T-helper 1 cell treated with Interleukin-12 subunit alpha and Interleukin-12 subunit beta and Interleukin-4 antibody, amounts not matched to agents 30 ng/mL and 1 ng/mL, for 36 hours (primary cell): ENCODE data around the gene TMEM41B. TPM values are rescaled to one million over a fixed set of nuclear protein-coding genes. Genes with fewer than 3 reads are reported as not detected.
"Not testable (repeated sequence)": the region's sequence is repeated elsewhere in the genome, so short reads cannot be mapped to it uniquely, and the experiment has no call there.

ENCODE experiments used
- intact Hi-C: fragments of 100-400 bp; cut with micrococcal nuclease; formaldehyde crosslinking; loops from one replicate; pipeline ENCODE4 v1.15.1; 2024
- total RNA-seq: library from RNA; stranded (reverse); gene quantifications from 2 replicates; pipeline ENCODE4 v1.2.3, GENCODE V29; 2022

TMEM41B gene
- total RNA-seq, 1 donor from 2014 or later = 43.1 TPM

DNA sequence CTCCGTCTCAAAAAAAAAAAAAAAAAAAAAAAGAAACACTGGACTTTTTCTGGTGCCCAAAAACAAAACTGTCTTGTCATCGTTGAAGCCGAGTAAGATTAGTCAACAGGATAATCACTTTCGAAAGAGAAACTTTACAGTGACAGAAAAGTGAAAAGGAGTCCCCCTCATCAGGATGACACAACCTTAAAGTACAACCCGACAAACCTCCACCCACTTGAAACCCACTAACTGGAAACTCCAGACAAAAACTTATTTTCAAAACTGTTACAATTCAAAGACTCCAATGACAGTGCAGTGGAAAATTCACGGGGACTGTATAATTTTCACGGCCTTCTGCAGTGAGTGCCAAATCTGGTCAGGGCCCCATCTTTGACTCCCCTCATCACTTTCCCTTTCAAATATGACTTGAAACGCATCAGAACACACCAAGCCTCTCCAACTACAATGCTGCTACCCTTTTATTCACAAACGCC is 50.5 kb downstream of the TMEM41B start:
- intact Hi-C loops = loop anchor here (1.0 to 10.0 kb wide), 14 partner anchors 14 to 1031 kb away; partner anchors contain the start of genes NRIP3, RPL27A, SBF2 and SWAP70

DNA sequence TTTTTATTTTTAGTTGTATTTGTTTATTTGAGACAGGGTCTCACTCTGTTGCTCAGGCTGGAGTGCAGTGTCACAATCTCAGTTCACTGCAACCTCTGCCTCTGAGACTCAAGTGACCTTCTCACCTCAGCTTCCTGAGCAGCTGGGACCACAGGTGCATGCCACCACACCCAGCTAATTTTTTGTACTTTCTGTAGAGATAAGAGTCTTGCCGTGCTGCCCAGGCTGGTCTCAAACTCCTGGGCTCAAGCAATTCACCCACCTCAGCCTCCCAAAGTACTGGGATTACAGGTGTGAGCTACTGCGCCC is 53.6 kb downstream of the TMEM41B start:
- intact Hi-C loops = loop anchor here (5.0 to 10.0 kb wide), 4 partner anchors 258 to 1034 kb away; partner anchors contain the start of genes NRIP3, SBF2 and SWAP70

DNA sequence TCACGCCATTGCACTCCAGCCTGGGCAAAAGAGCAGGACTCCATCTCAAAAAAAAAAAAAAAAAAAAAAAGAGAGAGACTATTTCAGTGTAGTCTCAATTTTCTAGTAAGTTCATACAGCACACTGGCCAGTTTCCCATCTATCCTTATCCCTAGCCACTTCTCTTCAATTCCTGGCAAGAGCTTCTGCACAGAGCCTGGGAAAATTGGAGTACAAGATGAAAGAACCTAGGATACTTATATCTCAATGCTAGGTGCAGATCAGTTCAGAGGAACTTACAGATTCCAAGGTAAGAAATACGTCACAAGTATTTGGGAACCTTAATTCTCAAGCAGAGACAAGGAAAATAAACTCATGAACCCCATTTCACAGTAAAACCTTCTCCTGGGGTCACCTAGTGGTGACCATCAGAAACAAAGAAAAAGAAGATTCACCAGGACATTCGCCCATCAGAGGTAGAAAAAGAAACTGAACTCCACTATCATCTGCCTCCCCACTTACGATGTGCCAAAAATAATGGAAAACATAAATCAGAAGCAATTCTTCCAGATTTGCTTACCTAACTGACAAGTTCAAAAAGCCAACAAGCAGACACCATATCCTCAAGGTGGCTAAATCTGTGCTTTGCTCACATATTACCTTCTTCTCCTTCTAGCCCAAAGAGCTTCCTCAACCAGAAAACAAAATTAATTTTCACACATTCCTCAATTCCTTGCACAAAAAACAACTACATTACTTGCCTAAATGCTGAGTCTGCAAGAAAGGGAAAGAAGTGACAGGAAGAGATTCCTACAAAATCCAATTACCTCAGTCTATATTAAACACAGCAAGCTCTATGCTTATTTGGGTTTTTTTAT is 54.2 kb downstream of the TMEM41B start:
- intact Hi-C loops = loop anchor here (5.0 to 10.0 kb wide), 4 partner anchors 258 to 1035 kb away; partner anchors contain the start of genes NRIP3, SBF2 and SWAP70

DNA sequence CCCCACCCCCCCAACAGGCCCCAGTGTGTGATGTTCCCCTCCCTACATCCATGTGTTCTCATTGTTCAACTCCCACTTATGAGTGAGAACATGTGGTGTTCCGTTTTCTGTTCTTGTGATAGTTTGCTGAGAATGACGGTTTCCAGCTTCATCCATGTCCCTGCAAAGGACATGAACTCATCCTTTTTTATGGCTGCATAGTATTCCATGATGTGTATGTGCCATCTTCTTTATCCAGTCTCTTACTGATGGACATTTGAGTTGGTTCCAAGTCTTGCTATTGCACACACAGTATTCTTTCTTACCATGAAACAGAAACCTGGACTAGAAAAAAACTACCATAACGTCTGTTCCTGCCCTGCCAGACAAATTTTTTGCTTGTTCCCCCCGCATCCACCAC is 56.1 kb downstream of the TMEM41B start:
- intact Hi-C loops = not testable (repeated sequence)

DNA sequence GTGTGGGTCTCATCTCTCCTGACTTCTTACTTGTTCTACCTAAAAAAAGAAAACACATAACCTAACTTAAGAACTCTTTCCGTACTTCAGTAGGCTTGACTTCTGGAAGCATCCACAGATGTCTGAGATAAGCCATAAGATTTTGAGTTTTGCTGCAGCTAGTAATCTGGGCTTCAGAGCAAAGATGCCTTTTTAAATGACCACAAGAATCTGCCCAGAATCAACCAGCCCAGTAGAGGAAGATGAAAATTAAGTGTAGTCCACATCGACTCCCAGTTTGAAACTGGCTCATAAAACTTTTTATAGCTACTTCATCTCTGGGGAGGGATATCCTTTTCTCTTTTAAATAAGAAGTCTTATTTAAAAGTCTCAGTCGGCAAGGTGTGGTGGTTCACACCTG is 60.0 kb downstream of the TMEM41B start:
- intact Hi-C loops = no loop called here

DNA sequence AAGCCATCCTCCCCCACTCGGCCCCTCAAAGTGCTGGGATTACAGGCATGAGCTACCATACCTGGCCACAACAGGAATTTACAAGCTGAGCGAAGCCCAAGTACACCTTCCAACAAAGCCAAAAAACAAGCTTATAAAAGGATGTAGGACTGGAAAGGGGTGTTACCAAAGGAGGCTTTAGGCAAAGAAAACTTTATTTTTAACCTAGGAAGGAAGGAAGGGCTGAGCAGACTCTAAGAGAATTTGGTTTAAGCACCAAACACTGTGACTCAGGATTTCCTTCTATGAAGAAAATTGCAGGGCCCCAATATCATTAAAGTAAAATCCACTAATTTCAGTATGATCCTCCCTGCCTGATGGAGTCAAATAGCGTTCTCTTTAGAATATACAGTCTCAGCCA is 61.3 kb downstream of the TMEM41B start:
- intact Hi-C loops = no loop called here

DNA sequence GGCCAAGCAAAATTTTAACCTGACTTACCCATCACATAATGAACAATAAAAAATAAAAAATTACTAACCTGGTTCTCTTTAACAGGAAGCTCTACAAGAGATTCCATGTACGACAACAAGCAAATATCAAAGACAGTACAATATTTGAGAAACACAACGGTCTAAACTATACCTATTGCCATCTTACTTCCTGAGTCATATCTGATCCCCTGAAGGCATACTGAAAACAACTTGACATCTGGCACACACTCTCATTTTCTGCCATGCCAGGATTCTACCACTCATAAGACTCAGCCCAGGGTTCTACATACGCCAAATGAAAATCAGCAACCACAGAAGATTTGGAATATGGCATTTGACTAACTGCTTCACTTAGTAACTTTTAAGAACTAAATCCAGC is 63.1 kb downstream of the TMEM41B start:
- intact Hi-C loops = no loop called here

DNA sequence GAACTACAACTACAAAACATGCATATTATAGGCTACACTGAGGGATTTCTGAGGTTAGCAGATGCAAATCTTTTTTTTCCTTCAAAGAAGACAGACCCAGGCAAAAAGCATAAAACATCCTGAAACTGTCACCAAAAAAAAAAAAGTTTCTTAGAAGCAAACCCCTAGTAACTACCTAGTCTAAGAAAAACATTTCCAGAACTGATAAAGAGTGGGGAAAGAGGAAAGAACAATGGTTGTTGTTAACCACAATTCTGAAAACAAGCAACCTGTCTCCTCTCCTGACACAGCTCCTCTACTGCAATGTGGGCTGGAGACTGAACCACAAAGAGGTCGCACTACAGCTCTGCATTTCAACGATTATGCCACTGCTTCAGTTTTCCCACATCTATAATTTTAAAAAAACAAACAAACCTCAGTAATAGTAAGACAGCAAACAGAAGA is 64.2 kb downstream of the TMEM41B start:
- intact Hi-C loops = loop anchor here (1.0 kb wide), 5 partner anchors 14 to 210 kb away; partner anchors contain the start of gene TMEM41B

DNA sequence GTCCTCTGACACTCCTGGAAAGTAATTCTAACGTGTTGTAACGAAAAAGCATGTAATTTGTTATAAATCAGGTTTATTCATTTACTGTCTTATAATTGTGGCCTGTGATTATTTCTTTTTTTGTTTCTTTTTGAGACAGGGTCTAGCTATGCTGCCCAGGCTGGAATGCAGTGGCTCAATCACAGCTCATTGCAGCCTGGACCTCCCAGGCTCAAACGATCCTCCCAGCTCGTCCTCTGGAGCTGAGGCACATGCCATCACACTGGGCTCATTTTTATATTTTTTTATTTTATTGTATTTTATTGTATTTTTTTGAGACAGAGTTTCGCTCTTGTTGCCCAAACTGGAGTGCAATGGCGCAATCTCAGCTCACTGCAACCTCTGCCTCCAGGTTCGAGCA is 65.1 kb downstream of the TMEM41B start:
- intact Hi-C loops = no loop called here

DNA sequence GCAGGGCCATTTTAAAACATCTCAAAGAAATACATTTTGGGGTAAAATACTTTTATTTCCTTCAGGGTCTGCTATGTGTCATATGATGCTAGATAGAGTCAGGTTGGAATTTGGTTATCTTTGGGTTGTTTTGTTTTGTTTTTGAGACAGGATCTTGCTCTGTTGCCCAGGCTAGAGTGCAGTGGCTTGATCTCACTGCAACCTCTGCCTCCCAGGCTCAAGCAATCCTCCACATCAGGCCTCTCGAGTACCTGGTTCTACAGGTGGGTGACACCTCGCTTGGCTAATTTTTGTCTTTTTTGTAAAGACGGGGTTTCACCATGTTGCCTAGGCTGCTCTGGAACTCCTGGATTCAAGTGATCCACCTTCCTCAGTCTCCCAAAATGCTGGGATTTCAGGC is 66.5 kb downstream of the TMEM41B start:
- intact Hi-C loops = no loop called here

DNA sequence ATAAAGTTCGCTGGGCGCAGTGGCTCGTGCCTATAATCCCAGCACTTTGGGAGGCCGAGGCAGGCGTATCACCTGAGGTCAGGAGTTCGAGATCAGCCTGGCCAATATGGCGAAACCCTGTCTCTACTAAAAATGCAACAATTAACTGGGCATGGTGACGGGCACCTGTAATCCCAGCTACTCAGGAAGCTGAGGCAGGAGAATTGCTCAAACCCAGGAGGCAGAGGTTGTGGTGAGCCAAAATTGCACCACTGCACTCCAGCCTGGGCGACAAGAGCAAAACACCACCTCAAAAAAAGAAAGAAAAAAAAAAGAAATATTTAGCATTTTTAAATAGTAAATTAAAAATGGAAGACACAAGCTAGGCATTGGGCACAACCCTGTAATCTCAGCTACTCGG is 78.2 kb downstream of the TMEM41B start:
- intact Hi-C loops = not testable (repeated sequence)

DNA sequence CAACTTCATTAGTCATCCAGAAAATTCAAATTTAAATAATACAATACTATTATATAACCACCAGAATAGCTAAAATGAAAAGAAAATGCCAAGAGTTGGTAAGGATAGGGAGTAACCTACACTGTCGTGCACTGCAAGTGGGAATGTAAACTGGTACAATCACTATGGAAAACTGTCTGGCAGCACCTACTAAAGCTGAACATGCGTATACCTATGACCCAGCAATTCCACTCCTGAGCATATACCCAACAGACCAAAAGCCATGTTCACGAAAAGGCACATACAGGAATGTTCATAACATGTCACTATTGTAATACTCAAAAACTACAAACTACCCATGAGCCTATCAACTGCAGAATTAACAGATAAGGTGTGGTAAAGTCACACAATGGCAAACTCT is 81.9 kb downstream of the TMEM41B start:
- intact Hi-C loops = loop anchor here (5.0 kb wide), 1 partner anchor 50 kb away; no protein-coding TSS in a partner anchor

DNA sequence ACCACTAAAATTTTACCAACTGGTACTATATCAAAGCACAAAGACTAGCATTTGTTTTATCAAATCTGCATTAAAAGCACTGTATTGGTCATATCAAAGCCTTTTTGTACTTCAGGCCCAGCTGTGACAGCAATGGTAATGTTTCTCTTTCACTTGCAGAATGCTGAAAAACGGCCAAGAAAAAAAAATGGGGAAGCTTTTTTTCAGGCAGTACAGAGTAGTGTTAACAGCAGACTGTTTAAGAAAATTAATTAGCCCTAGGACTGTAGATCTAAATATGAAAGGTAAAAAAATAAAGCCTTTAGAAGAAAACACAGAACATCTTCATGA is 82.6 kb downstream of the TMEM41B start:
- intact Hi-C loops = loop anchor here (1.0 to 5.0 kb wide), 4 partner anchors 18 to 50 kb away; no protein-coding TSS in a partner anchor

Other genes with a start within 250 kb of the TMEM41B start
- not detected in 2 replicates for gene SCUBE2, start 223.0 kb downstream of the TMEM41B start, total RNA-seq
- 36.8 and 41.8 TPM in 2 replicates for gene DENND5A, start 49.2 kb downstream of the TMEM41B start, total RNA-seq
- 109 and 112 TPM in 2 replicates for gene IPO7, start 70.1 kb upstream of the TMEM41B start, total RNA-seq
- gene ZNF143, start 146.4 kb upstream of the TMEM41B start, total RNA-seq = 31.3 and 33.1 TPM in 2 replicates